BLaER1 treated with 17β-estradiol and CSF1 and Interleukin-3, amounts not matched to agents 10 nM and 100 nM (cell line): Measurements from ENCODE around the gene FRAT1.

ENCODE experiments used
- H3K27ac ChIP-seq, 11 experiments: shearing (Covaris generic); formaldehyde crosslinking; 2 replicates each; pipeline ENCODE4 v1.8.1; 2022
- H3K27me3 ChIP-seq, 11 experiments: shearing (Covaris generic); formaldehyde crosslinking; 2 replicates each; pipeline ENCODE4 v1.8.1; 2022
- H3K36me3 ChIP-seq, 11 experiments: shearing (Covaris generic); formaldehyde crosslinking; 2 replicates each; pipeline ENCODE4 v1.8.1; 2022
- H3K4me1 ChIP-seq, 10 experiments: shearing (Covaris generic); formaldehyde crosslinking; 2 replicates each; pipeline ENCODE4 v1.8.1; 2022
- H3K4me2 ChIP-seq, 11 experiments: shearing (Covaris generic); formaldehyde crosslinking; 2 replicates each; pipeline ENCODE4 v1.8.1; 2022
- H3K4me3 ChIP-seq, 10 experiments: shearing (Covaris generic); formaldehyde crosslinking; 2 replicates each; pipeline ENCODE4 v1.8.1; 2022
- H3K9ac ChIP-seq, 11 experiments: shearing (Covaris generic); formaldehyde crosslinking; 2 replicates each; pipeline ENCODE4 v1.8.1; 2022
- H3K9me3 ChIP-seq, 11 experiments: shearing (Covaris generic); formaldehyde crosslinking; replicated peaks in 1 of 11; 2 replicates each; pipeline ENCODE4 v1.8.1; 2022
- H4K20me1 ChIP-seq, 11 experiments: shearing (Covaris generic); formaldehyde crosslinking; 2 replicates each; pipeline ENCODE4 v1.8.1; 2022
- Cebpa-rat ChIP-seq, 11 experiments: shearing (Covaris generic); IDR thresholded peaks; 2 replicates each; pipeline ENCODE4 v1.8.1; 2022

The FRAT1 gene

GRCh38 chr10:97319671-97320479 is 804 bp downstream of the FRAT1 start:
- H3K36me3 ChIP-seq: peaks cover 0 to 30% (median 9%) of the 10 kb centered on the region in 11 experiments; a peak in 11 of 22 replicates
- peak overlapping the region; percentile 71 to 99 (median 95) for H3K4me2 ChIP-seq
- peaks cover 6 to 51% (median 22%) of the 10 kb centered on the region in 11 experiments; a peak in 15 of 22 replicates for H4K20me1 ChIP-seq
- no peaks in the 10 kb centered on the region for H3K9me3 ChIP-seq
- H3K27me3 ChIP-seq: peaks cover 0 to 7% (median 0%) of the 10 kb centered on the region in 11 experiments; a peak in 2 of 22 replicates
- H3K4me3 ChIP-seq: peak overlapping the region; percentile 82 to 100 (median 96)
- H3K27ac ChIP-seq: peak overlapping the region; percentile 98 to 100 (median 100)
- peaks cover 36 to 70% (median 45%) of the 10 kb centered on the region in 10 experiments for H3K4me1 ChIP-seq
- no peak for TF ChIP-seq Cebpa-rat (IDR thresholded peaks at IDR 0.05)
- H3K9ac ChIP-seq: peak overlapping the region; percentile 96 to 100 (median 99)

DNA sequence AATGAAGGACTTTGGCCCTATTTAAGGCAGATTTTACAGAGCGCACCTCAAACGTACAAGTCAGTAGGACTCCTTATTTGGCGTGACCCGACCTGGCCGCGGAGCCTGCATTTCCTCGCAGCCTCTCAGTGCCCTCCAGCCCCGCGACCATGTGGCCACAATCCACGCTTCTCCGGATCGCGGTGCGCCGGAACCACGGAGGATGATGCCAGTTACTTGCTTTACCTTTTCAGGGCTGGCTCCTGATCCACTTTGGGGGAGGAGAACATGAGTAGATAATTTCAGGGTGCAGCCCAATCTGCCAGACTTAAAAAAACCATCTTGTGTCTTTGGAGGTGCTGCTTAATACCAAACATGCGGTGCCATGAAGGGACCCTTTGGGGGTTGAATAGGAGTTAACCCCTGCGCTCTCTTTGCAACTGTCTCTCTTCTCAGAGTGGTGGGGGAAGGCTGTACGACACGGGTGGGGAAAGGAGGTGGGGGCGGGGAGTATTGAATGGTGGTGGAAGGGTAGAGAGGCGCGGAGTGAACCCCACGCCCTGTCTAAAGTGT is 1.5 kb downstream of the FRAT1 start:
- Histone ChIP-seq H3K4me3 (peak overlapping the region; percentile 82 to 100 (median 96)), H3K4me1 (peaks cover 36 to 69% (median 45%) of the 10 kb centered on the region in 10 experiments), H3K9me3 (no peaks in the 10 kb centered on the region), H3K27me3 (peaks cover 0 to 7% (median 0%) of the 10 kb centered on the region in 11 experiments; a peak in 2 of 22 replicates), H3K36me3 (peaks cover 0 to 30% (median 9%) of the 10 kb centered on the region in 11 experiments; a peak in 11 of 22 replicates), H3K9ac (peak overlapping the region; percentile 96 to 100 (median 99)), H3K27ac (peak overlapping the region; percentile 98 to 100 (median 100)), H3K4me2 (peak overlapping the region; percentile 71 to 99 (median 95)), H4K20me1 (peaks cover 6 to 57% (median 24%) of the 10 kb centered on the region in 11 experiments; a peak in 16 of 22 replicates)
- TF ChIP-seq Cebpa-rat (IDR thresholded peaks at IDR 0.05): no peak

GRCh38 chr10:97321032-97321803 is 2.1 kb downstream of the FRAT1 start:
- H3K4me2 ChIP-seq: peak overlapping the region; percentile 71 to 99 (median 95)
- H3K4me3 ChIP-seq: peak overlapping the region; percentile 82 to 100 (median 96)
- TF ChIP-seq Cebpa-rat (IDR thresholded peaks at IDR 0.05): no peak; a peak in 1 of 22 replicates
- H3K27ac ChIP-seq: peak overlapping the region; percentile 98 to 100 (median 100)
- peaks cover 0 to 7% (median 0%) of the 10 kb centered on the region in 11 experiments; a peak in 2 of 22 replicates for H3K27me3 ChIP-seq
- no peaks in the 10 kb centered on the region for H3K9me3 ChIP-seq
- peaks cover 0 to 30% (median 9%) of the 10 kb centered on the region in 11 experiments; a peak in 11 of 22 replicates for H3K36me3 ChIP-seq
- peaks cover 36 to 69% (median 47%) of the 10 kb centered on the region in 10 experiments for H3K4me1 ChIP-seq
- peaks cover 6 to 64% (median 31%) of the 10 kb centered on the region in 11 experiments; a peak in 16 of 22 replicates for H4K20me1 ChIP-seq
- peak overlapping the region; percentile 96 to 100 (median 99) for H3K9ac ChIP-seq

DNA sequence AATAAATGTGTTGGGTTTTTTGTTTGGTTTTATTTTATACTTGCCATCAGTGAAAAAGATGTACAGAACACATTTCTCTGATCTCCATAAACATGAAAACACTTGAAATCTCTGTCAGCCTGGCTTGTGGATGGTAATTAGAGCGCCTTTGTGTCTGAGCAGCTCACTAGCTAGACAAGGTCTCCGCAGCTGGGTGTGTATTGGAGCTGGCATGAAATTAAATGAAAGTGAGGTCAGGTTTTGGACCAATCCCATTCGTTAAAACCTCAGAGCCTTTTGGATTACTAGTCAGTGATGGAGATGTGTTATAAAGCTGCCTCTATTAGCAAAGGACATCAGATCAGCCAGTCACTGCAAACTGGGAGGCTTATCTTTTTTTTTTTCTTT is 2.7 kb downstream of the FRAT1 start:
- Histone ChIP-seq H3K27ac (peak overlapping the region; percentile 98 to 100 (median 100); a peak in 21 of 22 replicates), H3K9me3 (no peaks in the 10 kb centered on the region), H3K9ac (peak overlapping the region; percentile 96 to 100 (median 99)), H4K20me1 (peaks cover 6 to 70% (median 37%) of the 10 kb centered on the region in 11 experiments; a peak in 16 of 22 replicates), H3K36me3 (peaks cover 0 to 31% (median 9%) of the 10 kb centered on the region in 11 experiments; a peak in 11 of 22 replicates), H3K27me3 (peaks cover 0 to 7% (median 0%) of the 10 kb centered on the region in 11 experiments; a peak in 2 of 22 replicates), H3K4me3 (peak overlapping the region; percentile 82 to 100 (median 96)), H3K4me2 (peak overlapping the region; percentile 71 to 99 (median 95)), H3K4me1 (peaks cover 36 to 69% (median 47%) of the 10 kb centered on the region in 10 experiments)
- no peak for TF ChIP-seq Cebpa-rat (IDR thresholded peaks at IDR 0.05)

DNA sequence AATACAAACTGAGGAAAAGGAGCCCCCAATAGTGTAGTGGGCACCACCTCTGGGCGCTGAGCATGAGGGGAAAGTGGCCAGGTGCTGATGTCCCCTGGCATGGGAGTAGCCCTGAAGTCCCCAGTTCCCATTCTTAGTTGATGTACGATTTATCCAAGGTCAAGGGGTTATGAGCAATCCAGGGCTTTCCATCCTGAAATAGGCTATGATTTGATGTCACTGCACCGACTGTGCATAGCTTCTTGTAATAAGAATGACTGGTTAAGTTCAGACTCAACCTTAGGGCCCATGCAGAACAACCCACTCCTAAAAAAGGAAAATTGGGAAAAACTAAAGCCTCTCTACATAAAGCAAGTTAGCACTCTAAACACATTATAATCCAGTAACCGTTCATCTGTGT is 4.4 kb downstream of the FRAT1 start:
- no peak for TF ChIP-seq Cebpa-rat (IDR thresholded peaks at IDR 0.05)
- peaks cover 0 to 7% (median 0%) of the 10 kb centered on the region in 11 experiments; a peak in 2 of 22 replicates for H3K27me3 ChIP-seq
- H3K9ac ChIP-seq: peak overlapping the region in 6 of 11 experiments; percentile 1 to 100 (median 100); a peak in 5 of 22 replicates
- peaks cover 9 to 87% (median 53%) of the 10 kb centered on the region in 11 experiments; a peak in 20 of 22 replicates for H4K20me1 ChIP-seq
- H3K4me3 ChIP-seq: peak overlapping the region in 2 of 10 experiments; percentile 98 to 100; a peak in 3 of 20 replicates
- H3K4me1 ChIP-seq: peaks cover 34 to 70% (median 46%) of the 10 kb centered on the region in 10 experiments
- peak overlapping the region in 10 of 11 experiments; percentile 3 to 99 (median 91); a peak in 15 of 22 replicates for H3K4me2 ChIP-seq
- H3K36me3 ChIP-seq: peaks cover 2 to 43% (median 24%) of the 10 kb centered on the region in 11 experiments; a peak in 20 of 22 replicates
- peak overlapping the region in 9 of 11 experiments; percentile 4 to 100 (median 99); a peak in 12 of 22 replicates for H3K27ac ChIP-seq
- no peaks in the 10 kb centered on the region for H3K9me3 ChIP-seq

DNA sequence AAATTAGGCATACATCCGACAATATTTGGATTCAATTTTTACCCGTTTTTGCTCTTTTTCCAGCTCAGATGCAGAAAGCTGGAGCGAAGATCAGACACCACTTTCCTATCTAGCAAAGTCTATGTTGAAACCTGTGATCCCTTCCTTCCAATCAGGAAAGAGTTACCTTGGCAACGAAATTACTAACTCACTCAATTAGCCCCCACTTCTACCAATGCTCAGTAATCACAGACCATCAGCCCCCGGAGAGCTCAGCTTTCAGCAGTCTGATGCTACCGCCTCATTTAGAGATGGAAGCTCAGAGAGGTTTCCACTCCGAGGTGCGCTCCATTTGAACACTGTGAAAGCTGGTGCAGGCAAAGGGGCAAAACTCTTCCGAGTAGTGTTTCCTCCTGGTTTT is 6.7 kb downstream of the FRAT1 start:
- Histone ChIP-seq H3K9ac (no peak overlapping the region), H3K4me1 (peaks cover 32 to 92% (median 63%) of the 10 kb centered on the region in 10 experiments), H3K27me3 (peaks cover 0 to 7% (median 0%) of the 10 kb centered on the region in 11 experiments; a peak in 2 of 22 replicates), H3K4me3 (no peak overlapping the region), H3K27ac (peak overlapping the region in 2 of 11 experiments; percentile 0 to 12; a peak in 1 of 22 replicates), H3K4me2 (peak overlapping the region in 1 of 11 experiments; percentile 98; a peak in 3 of 22 replicates), H3K9me3 (no peaks in the 10 kb centered on the region), H4K20me1 (peaks cover 16 to 98% (median 68%) of the 10 kb centered on the region in 11 experiments; a peak in 21 of 22 replicates), H3K36me3 (peaks cover 19 to 56% (median 47%) of the 10 kb centered on the region in 11 experiments)
- no peak for TF ChIP-seq Cebpa-rat (IDR thresholded peaks at IDR 0.05)

DNA sequence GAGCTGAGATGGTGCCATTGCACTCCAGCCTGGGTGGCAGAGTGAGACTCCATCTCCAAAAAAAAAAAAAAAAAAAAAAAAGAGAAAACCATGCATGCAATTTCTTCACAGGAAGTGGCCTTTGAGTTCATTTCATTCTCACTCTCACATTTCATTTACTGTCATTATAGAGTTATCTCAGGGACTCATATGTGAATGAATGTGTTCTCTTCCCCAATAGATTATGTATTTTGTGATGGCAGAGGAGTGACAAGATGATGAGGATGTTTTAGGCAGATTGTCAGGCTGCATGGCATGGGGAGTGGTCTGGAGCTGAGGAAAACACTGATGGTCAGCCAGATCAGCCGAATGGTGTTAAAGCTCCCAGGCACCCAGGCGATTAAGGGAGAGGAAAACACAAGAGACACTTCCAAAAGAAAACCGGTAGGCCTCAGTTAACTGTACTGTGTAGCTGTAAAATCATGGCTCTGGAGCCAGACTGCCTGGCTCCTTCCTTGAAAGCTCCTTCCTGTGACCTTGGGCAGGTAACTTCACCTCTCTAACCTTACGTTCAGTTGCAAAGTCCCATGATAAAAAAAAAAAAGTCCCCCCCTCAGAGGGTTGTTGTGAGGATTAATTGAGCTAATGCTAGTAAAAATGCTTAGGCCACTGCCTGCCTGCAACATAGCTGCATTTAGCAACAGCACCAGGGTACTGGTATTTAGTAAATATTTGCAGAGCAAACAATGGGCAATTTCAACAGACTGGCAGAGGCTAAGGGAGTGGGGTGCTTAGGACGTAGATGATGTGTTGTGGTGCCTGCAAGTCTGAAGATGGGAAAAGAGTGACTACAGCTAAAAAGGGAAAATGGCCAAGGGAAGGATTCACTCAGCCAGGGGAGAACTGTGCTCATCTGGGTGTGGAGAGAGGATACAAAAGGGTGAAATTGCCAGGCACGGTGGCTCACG is 8.6 kb downstream of the FRAT1 start:
- Histone ChIP-seq H3K4me2 (peak overlapping the region in 8 of 11 experiments; percentile 20 to 99 (median 92); a peak in 13 of 22 replicates), H3K9me3 (peaks cover 0 to 12% (median 0%) of the 10 kb centered on the region in 11 experiments; a peak in 2 of 22 replicates), H3K4me3 (peak overlapping the region in 1 of 10 experiments; percentile 97; a peak in 1 of 20 replicates), H3K27me3 (no peaks in the 10 kb centered on the region; a peak in 1 of 22 replicates), H3K36me3 (peaks cover 19 to 66% (median 53%) of the 10 kb centered on the region in 11 experiments), H4K20me1 (peaks cover 35 to 100% (median 79%) of the 10 kb centered on the region in 11 experiments), H3K4me1 (peaks cover 32 to 90% (median 62%) of the 10 kb centered on the region in 10 experiments), H3K27ac (peak overlapping the region in 6 of 11 experiments; percentile 3 to 50 (median 24); a peak in 9 of 22 replicates), H3K9ac (peak overlapping the region in 6 of 11 experiments; percentile 7 to 99 (median 77); a peak in 7 of 22 replicates)
- no peak for TF ChIP-seq Cebpa-rat (IDR thresholded peaks at IDR 0.05)
